HUES6 (cell line): ENCODE data around the gene LRRC4.

Experiments
- H3K27ac ChIP-seq: 2 replicates; pipeline ENCODE4 v1.7.0; 2013; ENCODE audit warnings: low read depth, mild to moderate bottlenecking, low read length, inconsistent platforms
- H3K27me3 ChIP-seq: 2 replicates; pipeline ENCODE4 v1.6.1; 2013; ENCODE audit warnings: low read length; ENCODE audit not compliant: control insufficient read depth, insufficient read depth
- H3K36me3 ChIP-seq: 2 replicates; pipeline ENCODE4 v1.6.1; 2013; ENCODE audit warnings: low read length; ENCODE audit not compliant: control insufficient read depth, insufficient read depth
- H3K4me1 ChIP-seq: 2 replicates; pipeline ENCODE4 v1.6.1; 2013; ENCODE audit warnings: low read length; ENCODE audit not compliant: control insufficient read depth, insufficient read depth
- H3K4me3 ChIP-seq: 2 replicates; pipeline ENCODE4 v1.5.1; 2013; ENCODE audit warnings: low read depth, low read length
- H3K9ac ChIP-seq: one replicate; pipeline ENCODE4 v1.6.1; 2013; ENCODE audit warnings: mild to moderate bottlenecking, low read length
- H3K9me3 ChIP-seq: 2 replicates; pipeline ENCODE4 v1.6.1; 2013; ENCODE audit warnings: low read depth, low read length; ENCODE audit not compliant: control insufficient read depth, insufficient read depth

The LRRC4 gene

GRCh38 chr7:128071801-128072200 is 40.6 kb upstream of the LRRC4 start:
- H3K4me3 ChIP-seq: no peak overlapping the region
- H3K9me3 ChIP-seq: no peaks in the 10 kb centered on the region
- H3K9ac ChIP-seq: no peak overlapping the region
- H3K27ac ChIP-seq: no peak overlapping the region
- no peaks in the 10 kb centered on the region for H3K27me3 ChIP-seq
- peaks cover 7% of the 10 kb centered on the region; the same call in 1 of the 2 replicates for H3K36me3 ChIP-seq
- peaks cover 15% of the 10 kb centered on the region; the same call in 1 of the 2 replicates for H3K4me1 ChIP-seq

GRCh38 chr7:128071376-128071775 is 40.1 kb upstream of the LRRC4 start:
- H3K4me1 ChIP-seq: peaks cover 15% of the 10 kb centered on the region; the same call in 1 of the 2 replicates
- H3K27ac ChIP-seq: no peak overlapping the region
- H3K4me3 ChIP-seq: no peak overlapping the region
- no peak overlapping the region for H3K9ac ChIP-seq
- peaks cover 4% of the 10 kb centered on the region; the same call in 1 of the 2 replicates for H3K36me3 ChIP-seq
- no peaks in the 10 kb centered on the region for H3K9me3 ChIP-seq
- H3K27me3 ChIP-seq: no peaks in the 10 kb centered on the region

- Histone ChIP-seq H3K4me1 (peaks cover 7% of the 10 kb centered on the region; the same call in 1 of the 2 replicates), H3K27ac (no peak overlapping the region), H3K27me3 (no peaks in the 10 kb centered on the region), H3K36me3 (no peaks in the 10 kb centered on the region; the same call in 1 of the 2 replicates), H3K4me3 (no peak overlapping the region), H3K9me3 (no peaks in the 10 kb centered on the region), H3K9ac (no peak overlapping the region)
Observed at GRCh38 chr7:128069373-128070364, 38.4 kb upstream of the LRRC4 start.

- Histone ChIP-seq H3K4me1 (peaks cover 5% of the 10 kb centered on the region; the same call in 1 of the 2 replicates), H3K36me3 (no peaks in the 10 kb centered on the region), H3K9ac (no peak overlapping the region), H3K27me3 (no peaks in the 10 kb centered on the region), H3K4me3 (no peak overlapping the region), H3K27ac (no peak overlapping the region), H3K9me3 (no peaks in the 10 kb centered on the region)
Observed at GRCh38 chr7:128068785-128069184, 37.5 kb upstream of the LRRC4 start.

- no peaks in the 10 kb centered on the region for H3K36me3 ChIP-seq
- no peaks in the 10 kb centered on the region for H3K27me3 ChIP-seq
- peaks cover 5% of the 10 kb centered on the region; the same call in 1 of the 2 replicates for H3K4me1 ChIP-seq
- no peak overlapping the region for H3K27ac ChIP-seq
- H3K9me3 ChIP-seq: no peaks in the 10 kb centered on the region
- no peak overlapping the region for H3K4me3 ChIP-seq
- no peak overlapping the region for H3K9ac ChIP-seq
Observed at GRCh38 chr7:128067983-128068382, 36.7 kb upstream of the LRRC4 start.

GRCh38 chr7:128066858-128067257 is 35.6 kb upstream of the LRRC4 start:
- H3K4me1 ChIP-seq: peaks cover under 1% of the 10 kb centered on the region; the same call in 1 of the 2 replicates
- H3K4me3 ChIP-seq: no peak overlapping the region
- no peak overlapping the region for H3K27ac ChIP-seq
- no peak overlapping the region for H3K9ac ChIP-seq
- H3K27me3 ChIP-seq: no peaks in the 10 kb centered on the region
- no peaks in the 10 kb centered on the region for H3K9me3 ChIP-seq
- no peaks in the 10 kb centered on the region for H3K36me3 ChIP-seq

- no peak overlapping the region for H3K27ac ChIP-seq
- H3K4me3 ChIP-seq: no peak overlapping the region
- no peaks in the 10 kb centered on the region for H3K36me3 ChIP-seq
- no peaks in the 10 kb centered on the region for H3K9me3 ChIP-seq
- no peaks in the 10 kb centered on the region for H3K4me1 ChIP-seq
- no peaks in the 10 kb centered on the region for H3K27me3 ChIP-seq
- H3K9ac ChIP-seq: no peak overlapping the region
Observed at GRCh38 chr7:128066395-128066794, 35.2 kb upstream of the LRRC4 start.

- Histone ChIP-seq H3K9me3 (no peaks in the 10 kb centered on the region), H3K27me3 (no peaks in the 10 kb centered on the region), H3K27ac (no peak overlapping the region), H3K9ac (no peak overlapping the region), H3K36me3 (no peaks in the 10 kb centered on the region), H3K4me3 (no peak overlapping the region), H3K4me1 (no peaks in the 10 kb centered on the region)
Observed at GRCh38 chr7:128065872-128066271, 34.6 kb upstream of the LRRC4 start.

- H3K4me1 ChIP-seq: no peaks in the 10 kb centered on the region; the same call in 1 of the 2 replicates
- H3K9ac ChIP-seq: no peak overlapping the region
- H3K4me3 ChIP-seq: no peak overlapping the region
- no peaks in the 10 kb centered on the region for H3K36me3 ChIP-seq
- H3K9me3 ChIP-seq: no peaks in the 10 kb centered on the region
- no peaks in the 10 kb centered on the region for H3K27me3 ChIP-seq
- no peak overlapping the region for H3K27ac ChIP-seq
Observed at GRCh38 chr7:128063088-128063487, 31.9 kb upstream of the LRRC4 start.

GRCh38 chr7:128060018-128060417 is 28.8 kb upstream of the LRRC4 start:
- no peaks in the 10 kb centered on the region; the same call in 1 of the 2 replicates for H3K4me1 ChIP-seq
- H3K9me3 ChIP-seq: no peaks in the 10 kb centered on the region
- H3K27ac ChIP-seq: no peak overlapping the region
- H3K27me3 ChIP-seq: no peaks in the 10 kb centered on the region
- H3K36me3 ChIP-seq: 0 out of 2 replicates have a peak, but pooled peaks cover 2% of the 10 kb centered on the region
- H3K9ac ChIP-seq: no peak overlapping the region
- no peak overlapping the region for H3K4me3 ChIP-seq
